ENCODE results near the gene SNX14. TPM values are rescaled to one million over a fixed set of nuclear protein-coding genes. Genes with fewer than 3 reads are reported as not detected.
A peak's percentile ranks its signal among the peaks of the same experiment; 100 is the strongest.

SNX14 gene
- polyA plus RNA-seq, 1 of the 3 experiments (the other 2 are of a cell fraction) = 40.4 TPM

DNA sequence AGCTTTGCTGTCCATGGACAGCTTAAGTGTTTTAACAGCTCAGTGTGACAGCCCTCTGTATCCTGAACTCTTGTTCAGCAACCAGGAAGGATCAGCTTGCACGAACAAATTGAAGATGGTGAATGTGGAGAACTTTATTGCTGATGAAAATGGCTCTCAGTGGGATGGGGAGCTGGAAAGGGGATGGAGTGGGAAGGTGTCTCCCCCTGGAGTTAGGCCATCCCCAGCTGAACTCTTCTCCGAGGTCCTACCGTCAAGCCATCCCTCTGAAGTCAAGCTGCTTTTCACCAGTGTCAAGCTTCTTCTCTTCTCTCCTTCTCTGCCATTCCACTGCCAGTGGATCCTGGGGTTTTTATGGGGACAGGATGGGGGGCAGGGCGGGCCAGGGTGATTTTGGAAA, 117.1 kb downstream of the SNX14 start (continued):
- no peak for TF ChIP-seq SMC3 (IDR thresholded peaks at IDR 0.05; ENCODE audit: low read depth, low read length)

DNA sequence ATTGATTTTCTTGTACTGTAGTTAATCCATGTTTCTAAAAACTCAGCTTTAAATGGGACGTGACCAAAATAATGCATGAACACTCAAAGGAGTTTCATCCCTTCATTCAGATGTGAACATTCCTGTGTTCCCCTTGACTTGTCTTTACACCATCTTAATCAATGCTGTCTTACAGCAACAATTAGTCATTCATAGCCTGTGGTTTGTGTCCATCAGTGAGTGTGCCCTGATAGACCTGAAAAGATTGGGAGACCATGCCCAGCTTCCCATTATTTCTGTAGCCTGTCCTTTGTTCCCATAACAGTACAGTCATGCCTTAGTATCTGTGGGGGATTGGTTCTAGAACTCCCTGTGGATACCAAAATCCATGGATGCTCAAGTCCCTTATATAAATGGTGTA, 119.9 kb downstream of the SNX14 start:
- no peak overlapping the region for H3K4me3 ChIP-seq (ENCODE audit: low read depth in 2 of 2, low read length in 1 of 2)
- peaks cover 91% of the 10 kb centered on the region for H3K79me2 ChIP-seq (ENCODE audit: insufficient read depth)
- no peaks in the 10 kb centered on the region for H4K20me1 ChIP-seq (ENCODE audit: insufficient read depth)
- no peaks in the 10 kb centered on the region for H3K9me2 ChIP-seq
- peaks cover 40% of the 10 kb centered on the region for H3F3A ChIP-seq (replicated peaks; ENCODE audit: insufficient read depth)
- ChIA-PET POLR2A (no interaction called here), CTCF (interaction anchor here (0.5 to 3.8 kb wide), 4 partner anchors 9 to 1594 kb away, joined by 3 to 30 read pairs (median 6); no protein-coding TSS in a partner anchor)
- no peak overlapping the region for H2AFZ ChIP-seq (ENCODE audit: low read depth)
- no peak for DNase-seq
- 100% methylated on average over 1 of the region's 1 CpG for WGBS (ENCODE audit: low lambda C conversion rate)
- peaks cover 0 to 34% of the 10 kb centered on the region in 2 experiments; a peak in 2 of 4 replicates for H3K4me1 ChIP-seq (ENCODE audit: control insufficient read depth in 1 of 2, insufficient read depth in 2 of 2, low read depth in 1 of 2, low read length in 1 of 2)
- TF ChIP-seq, protein P1, sequence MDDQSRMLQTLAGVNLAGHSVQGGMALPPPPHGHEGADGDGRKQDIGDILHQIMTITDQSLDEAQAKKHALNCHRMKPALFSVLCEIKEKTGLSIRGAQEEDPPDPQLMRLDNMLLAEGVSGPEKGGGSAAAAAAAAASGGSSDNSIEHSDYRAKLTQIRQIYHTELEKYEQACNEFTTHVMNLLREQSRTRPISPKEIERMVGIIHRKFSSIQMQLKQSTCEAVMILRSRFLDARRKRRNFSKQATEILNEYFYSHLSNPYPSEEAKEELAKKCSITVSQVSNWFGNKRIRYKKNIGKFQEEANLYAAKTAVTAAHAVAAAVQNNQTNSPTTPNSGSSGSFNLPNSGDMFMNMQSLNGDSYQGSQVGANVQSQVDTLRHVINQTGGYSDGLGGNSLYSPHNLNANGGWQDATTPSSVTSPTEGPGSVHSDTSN (IDR thresholded peaks at IDR 0.05) = no peak
- TF ChIP-seq RCOR1 (IDR thresholded peaks at IDR 0.05; ENCODE audit: low read length) (no peak), JUND (IDR thresholded peaks at IDR 0.05) (no peak), FOSL2 (IDR thresholded peaks at IDR 0.05; ENCODE audit: borderline replicate concordance, low read depth) (no peak), GATA2 (CRISPR knock-in tag; IDR thresholded peaks at IDR 0.05) (no peak), CHD2 (IDR thresholded peaks at IDR 0.05; ENCODE audit: low read length, partially characterized antibody) (no peak), MEF2A (IDR thresholded peaks at IDR 0.05; ENCODE audit: borderline replicate concordance, low read depth) (no peak), RFX5 (IDR thresholded peaks at IDR 0.05; ENCODE audit: low read length) (no peak), RAD21 (IDR thresholded peaks at IDR 0.05; ENCODE audit: low read length) (no peak), RXRA (IDR thresholded peaks at IDR 0.05; ENCODE audit: borderline replicate concordance, low read depth) (no peak), TEAD4 (IDR thresholded peaks at IDR 0.05; ENCODE audit: borderline replicate concordance, insufficient read depth) (no peak)
- TF ChIP-seq, protein P2, sequence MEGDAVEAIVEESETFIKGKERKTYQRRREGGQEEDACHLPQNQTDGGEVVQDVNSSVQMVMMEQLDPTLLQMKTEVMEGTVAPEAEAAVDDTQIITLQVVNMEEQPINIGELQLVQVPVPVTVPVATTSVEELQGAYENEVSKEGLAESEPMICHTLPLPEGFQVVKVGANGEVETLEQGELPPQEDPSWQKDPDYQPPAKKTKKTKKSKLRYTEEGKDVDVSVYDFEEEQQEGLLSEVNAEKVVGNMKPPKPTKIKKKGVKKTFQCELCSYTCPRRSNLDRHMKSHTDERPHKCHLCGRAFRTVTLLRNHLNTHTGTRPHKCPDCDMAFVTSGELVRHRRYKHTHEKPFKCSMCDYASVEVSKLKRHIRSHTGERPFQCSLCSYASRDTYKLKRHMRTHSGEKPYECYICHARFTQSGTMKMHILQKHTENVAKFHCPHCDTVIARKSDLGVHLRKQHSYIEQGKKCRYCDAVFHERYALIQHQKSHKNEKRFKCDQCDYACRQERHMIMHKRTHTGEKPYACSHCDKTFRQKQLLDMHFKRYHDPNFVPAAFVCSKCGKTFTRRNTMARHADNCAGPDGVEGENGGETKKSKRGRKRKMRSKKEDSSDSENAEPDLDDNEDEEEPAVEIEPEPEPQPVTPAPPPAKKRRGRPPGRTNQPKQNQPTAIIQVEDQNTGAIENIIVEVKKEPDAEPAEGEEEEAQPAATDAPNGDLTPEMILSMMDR (IDR thresholded peaks at IDR 0.05) = no peak
- no peak overlapping the region for H3K9ac ChIP-seq
- H3K27ac ChIP-seq (ENCODE audit: low read depth in 2 of 2, low read length in 1 of 2) = peak overlapping the region in 1 of 2 experiments; percentile 69; a peak in 2 of 4 replicates
- H3K27me3 ChIP-seq (ENCODE audit: insufficient read depth) = no peaks in the 10 kb centered on the region
- no peaks in the 10 kb centered on the region for H3K9me3 ChIP-seq
- peaks cover 65 to 91% of the 10 kb centered on the region in 2 experiments for H3K36me3 ChIP-seq (replicated peaks in 1 of 2; ENCODE audit: control insufficient read depth in 1 of 2, insufficient read depth in 2 of 2, low read length in 1 of 2)
- no peak overlapping the region for H3K4me2 ChIP-seq

DNA sequence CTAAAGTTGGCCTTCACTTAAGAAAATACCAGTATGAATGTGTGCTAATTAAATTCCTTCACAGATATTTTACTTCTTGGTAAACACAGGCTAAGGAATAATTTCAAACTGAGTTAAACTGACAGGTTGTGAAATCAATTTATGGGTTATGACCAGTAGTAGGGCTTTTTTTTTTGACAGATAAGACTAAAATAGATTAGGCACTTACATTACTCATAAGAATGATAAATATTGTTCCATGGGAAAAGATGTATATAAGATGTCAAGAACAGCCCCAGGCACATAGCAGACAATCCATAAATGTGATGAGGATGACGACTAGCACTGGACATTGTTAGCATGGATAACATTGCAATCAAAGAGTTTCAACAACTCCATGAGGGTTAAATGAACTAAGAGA, 120.9 kb downstream of the SNX14 start:
- Histone ChIP-seq H3K79me2 (ENCODE audit: insufficient read depth) (peaks cover 94% of the 10 kb centered on the region), H3K4me2 (no peak overlapping the region), H3F3A (replicated peaks; ENCODE audit: insufficient read depth) (peaks cover 39% of the 10 kb centered on the region), H3K4me3 (ENCODE audit: low read depth in 2 of 2, low read length in 1 of 2) (no peak overlapping the region), H2AFZ (ENCODE audit: low read depth) (no peak overlapping the region), H3K4me1 (ENCODE audit: control insufficient read depth in 1 of 2, insufficient read depth in 2 of 2, low read depth in 1 of 2, low read length in 1 of 2) (peaks cover 0 to 43% of the 10 kb centered on the region in 2 experiments; a peak in 2 of 4 replicates), H3K9me2 (no peaks in the 10 kb centered on the region), H3K9me3 (no peaks in the 10 kb centered on the region), H3K27me3 (ENCODE audit: insufficient read depth) (no peaks in the 10 kb centered on the region), H3K27ac (ENCODE audit: low read depth in 2 of 2, low read length in 1 of 2) (peak overlapping the region; percentile 58 to 69; a peak in 3 of 4 replicates), H3K36me3 (replicated peaks in 1 of 2; ENCODE audit: control insufficient read depth in 1 of 2, insufficient read depth in 2 of 2, low read length in 1 of 2) (peaks cover 68 to 94% of the 10 kb centered on the region in 2 experiments), H3K9ac (no peak overlapping the region; the same call in 1 of the 2 replicates), H4K20me1 (ENCODE audit: insufficient read depth) (no peaks in the 10 kb centered on the region)
- TF ChIP-seq TCF12 (IDR thresholded peaks at IDR 0.05) (peak; percentile 21; the same call in 1 of the 2 replicates), JUND (IDR thresholded peaks at IDR 0.05) (0 out of 2 replicates have a peak, but pooled peaks have one; percentile 3)
- TF ChIP-seq, protein P3, sequence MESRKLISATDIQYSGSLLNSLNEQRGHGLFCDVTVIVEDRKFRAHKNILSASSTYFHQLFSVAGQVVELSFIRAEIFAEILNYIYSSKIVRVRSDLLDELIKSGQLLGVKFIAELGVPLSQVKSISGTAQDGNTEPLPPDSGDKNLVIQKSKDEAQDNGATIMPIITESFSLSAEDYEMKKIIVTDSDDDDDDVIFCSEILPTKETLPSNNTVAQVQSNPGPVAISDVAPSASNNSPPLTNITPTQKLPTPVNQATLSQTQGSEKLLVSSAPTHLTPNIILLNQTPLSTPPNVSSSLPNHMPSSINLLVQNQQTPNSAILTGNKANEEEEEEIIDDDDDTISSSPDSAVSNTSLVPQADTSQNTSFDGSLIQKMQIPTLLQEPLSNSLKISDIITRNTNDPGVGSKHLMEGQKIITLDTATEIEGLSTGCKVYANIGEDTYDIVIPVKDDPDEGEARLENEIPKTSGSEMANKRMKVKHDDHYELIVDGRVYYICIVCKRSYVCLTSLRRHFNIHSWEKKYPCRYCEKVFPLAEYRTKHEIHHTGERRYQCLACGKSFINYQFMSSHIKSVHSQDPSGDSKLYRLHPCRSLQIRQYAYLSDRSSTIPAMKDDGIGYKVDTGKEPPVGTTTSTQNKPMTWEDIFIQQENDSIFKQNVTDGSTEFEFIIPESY (IDR thresholded peaks at IDR 0.05; ENCODE audit: borderline replicate concordance, low read depth) = no peak
- TF ChIP-seq, protein P1 (IDR thresholded peaks at IDR 0.05) = peak; percentile 42; the same call in 1 of the 2 replicates
- no peak for DNase-seq
- POLR2A ChIA-PET = no interaction called here
- WGBS (ENCODE audit: low lambda C conversion rate) = 69% methylated on average over 1 of the region's 1 CpG
- CTCF ChIA-PET = interaction anchor here (2.0 to 3.8 kb wide), 2 partner anchors 10 to 117 kb away, joined by 9 to 30 read pairs; no protein-coding TSS in a partner anchor

All from SK-N-SH (cell line).